Mesenchymal stem cell (in vitro differentiated cells and primary cell): ENCODE data around the gene ASIC4.

ENCODE experiments used
- DNase-seq: peaks from one replicate; pipeline ENCODE4 v3.0.0-alpha.2; 2013
- H2AFZ ChIP-seq: one replicate; pipeline ENCODE4 v1.6.1; 2013; ENCODE audit warnings: low read depth, mild to moderate bottlenecking, control low read depth, inconsistent platforms, low read length, moderate library complexity
- H2AK5ac ChIP-seq: 2 replicates; pipeline ENCODE4 v1.6.1; 2013; ENCODE audit warnings: low read length, moderate library complexity, mild to moderate bottlenecking, inconsistent platforms; ENCODE audit not compliant: severe bottlenecking
- H2BK120ac ChIP-seq: one replicate; pipeline ENCODE4 v1.6.1; 2013; ENCODE audit warnings: low read depth, mild to moderate bottlenecking, inconsistent platforms, low read length, moderate library complexity
- H2BK12ac ChIP-seq, 2 experiments: one replicate each; pipeline ENCODE4 v1.6.1; 2013; ENCODE audit warnings: inconsistent platforms in 2 of 2, low read length in 2 of 2, mild to moderate bottlenecking in 2 of 2, moderate library complexity in 2 of 2, control low read depth in 1 of 2
- H2BK15ac ChIP-seq: one replicate; pipeline ENCODE4 v1.6.1; 2013; ENCODE audit warnings: mild to moderate bottlenecking, low read depth, inconsistent platforms; ENCODE audit not compliant: poor library complexity, severe bottlenecking
- H2BK5ac ChIP-seq: 2 replicates; pipeline ENCODE4 v1.6.1; 2013; ENCODE audit warnings: low read depth, mild to moderate bottlenecking, low read length, control low read depth, inconsistent platforms; ENCODE audit not compliant: poor library complexity, severe bottlenecking
- H3K14ac ChIP-seq, 2 experiments: one replicate each; pipeline ENCODE4 v1.6.1; 2013; ENCODE audit warnings: inconsistent platforms in 2 of 2, low read length in 2 of 2, control low read depth in 1 of 2, mild to moderate bottlenecking in 1 of 2, moderate library complexity in 1 of 2
- H3K18ac ChIP-seq, 2 experiments: one replicate each; pipeline ENCODE4 v1.6.1; 2013; ENCODE audit warnings: inconsistent platforms in 2 of 2, low read length in 2 of 2, control low read depth in 1 of 2, low read depth in 1 of 2, mild to moderate bottlenecking in 1 of 2
- H3K23ac ChIP-seq, 2 experiments: one replicate each; pipeline ENCODE4 v1.6.1; 2013; ENCODE audit warnings: inconsistent platforms in 2 of 2, low read length in 2 of 2, mild to moderate bottlenecking in 2 of 2, moderate library complexity in 2 of 2, control low read depth in 1 of 2
- H3K27ac ChIP-seq: 2 replicates; pipeline ENCODE4 v1.5.1; 2013; ENCODE audit warnings: mild to moderate bottlenecking, moderate library complexity, low read length, control low read depth, inconsistent platforms; ENCODE audit not compliant: poor library complexity, severe bottlenecking
- H3K27me3 ChIP-seq, 2 experiments: 2 replicates each; pipeline versions ENCODE4 v1.6.1 to v1.7.0; 2013; ENCODE audit warnings: low read length in 2 of 2, mild to moderate bottlenecking in 2 of 2, moderate library complexity in 2 of 2, control low read depth in 1 of 2, inconsistent platforms in 1 of 2; ENCODE audit not compliant: control insufficient read depth in 1 of 2, insufficient read depth in 1 of 2
- H3K36me3 ChIP-seq, 2 experiments: 2 replicates each; pipeline versions ENCODE4 v1.6.1 to v1.7.0; 2013; ENCODE audit warnings: low read length in 2 of 2, control low read depth in 1 of 2, inconsistent platforms in 1 of 2, low read depth in 1 of 2, mild to moderate bottlenecking in 1 of 2; ENCODE audit not compliant: insufficient read depth in 2 of 2, control insufficient read depth in 1 of 2
- H3K4ac ChIP-seq, 2 experiments: one replicate each; pipeline ENCODE4 v1.6.1; 2013; ENCODE audit warnings: inconsistent platforms in 2 of 2, low read length in 2 of 2, mild to moderate bottlenecking in 2 of 2, moderate library complexity in 2 of 2, control low read depth in 1 of 2, low read depth in 1 of 2
- H3K4me1 ChIP-seq: 2 replicates; pipeline ENCODE4 v1.6.1; 2013; ENCODE audit warnings: low read depth, low read length, control low read depth; ENCODE audit not compliant: control insufficient read depth, insufficient read depth
- H3K4me2 ChIP-seq: 2 replicates; pipeline ENCODE4 v1.6.1; 2013; ENCODE audit warnings: low read length, mild to moderate bottlenecking, inconsistent platforms; ENCODE audit not compliant: poor library complexity, severe bottlenecking
- H3K4me3 ChIP-seq, 2 experiments: 2 replicates each; pipeline versions ENCODE4 v1.5.1 to v1.7.0; 2013; ENCODE audit warnings: low read length in 2 of 2, mild to moderate bottlenecking in 2 of 2, control low read depth in 1 of 2, low read depth in 1 of 2; ENCODE audit not compliant: insufficient read depth in 1 of 2
- H3K79me1 ChIP-seq: replicated peaks from 2 replicates; pipeline ENCODE4 v1.6.1; 2013; ENCODE audit warnings: mild to moderate bottlenecking, control low read depth, low read length, inconsistent platforms; ENCODE audit not compliant: poor library complexity, severe bottlenecking
- H3K9ac ChIP-seq: 2 replicates; pipeline ENCODE4 v1.7.0; 2013; ENCODE audit warnings: mild to moderate bottlenecking, low read length, moderate library complexity
- H3K9me3 ChIP-seq: 2 replicates; pipeline ENCODE4 v1.7.0; 2013; ENCODE audit warnings: mild to moderate bottlenecking, low read length; ENCODE audit not compliant: control insufficient read depth
- H4K8ac ChIP-seq: one replicate; pipeline ENCODE4 v1.6.1; 2013; ENCODE audit warnings: inconsistent platforms, mild to moderate bottlenecking, low read length, moderate library complexity
- H4K91ac ChIP-seq: one replicate; pipeline ENCODE4 v1.6.1; 2013; ENCODE audit warnings: mild to moderate bottlenecking, low read length, inconsistent platforms
- WGBS: methylation state at CpG from one replicate; pipeline ENCODE4 v1.1.7; 2013; ENCODE audit warnings: mixed read lengths; 5-methylcytosine and 5-hydroxymethylcytosine counted together

ASIC4 gene

DNA sequence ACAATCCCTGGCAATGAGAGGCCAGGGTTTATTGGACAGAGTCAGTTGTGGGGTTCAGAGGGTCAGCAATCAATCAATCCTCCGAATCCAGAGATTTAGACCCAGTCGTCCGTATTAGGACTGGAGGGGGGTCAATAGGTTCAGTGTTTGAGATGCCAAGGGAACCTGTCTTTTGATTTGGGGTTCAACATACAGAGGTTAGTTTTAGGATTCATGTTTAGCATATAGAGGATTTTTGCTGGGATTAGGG, 15.3 kb upstream of the ASIC4 start:
- peak overlapping the region; percentile 36 for H3K27ac ChIP-seq
- no peak overlapping the region for H2BK15ac ChIP-seq
- no peak overlapping the region for H2BK5ac ChIP-seq

DNA sequence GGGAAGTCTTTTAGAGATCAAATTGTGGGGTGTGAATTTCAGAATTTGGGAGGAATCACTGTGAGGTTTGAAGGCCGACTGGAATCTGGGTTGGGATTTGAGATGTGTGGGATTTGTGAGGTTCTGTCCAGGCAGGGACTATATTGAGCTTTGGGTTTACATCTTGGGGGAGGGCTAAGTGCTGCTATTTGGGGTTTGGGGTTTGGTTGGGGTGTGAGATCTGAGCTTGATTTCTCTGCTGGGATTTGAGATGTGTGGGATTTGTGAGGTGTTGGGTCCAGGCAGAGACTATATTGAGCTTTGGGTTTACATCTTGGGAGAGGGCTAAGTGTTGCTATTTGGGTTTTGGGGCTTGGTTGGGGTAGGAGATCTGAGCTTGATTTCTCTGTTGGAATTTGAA, 14.7 kb upstream of the ASIC4 start:
- Histone ChIP-seq H3K27me3 (peaks cover 0 to 31% of the 10 kb centered on the region in 2 experiments), H2BK5ac (no peak overlapping the region), H3K79me1 (peaks cover 25% of the 10 kb centered on the region), H2BK12ac (peak overlapping the region in 1 of 2 experiments; percentile 58), H3K23ac (no peak overlapping the region), H3K18ac (peak overlapping the region in 1 of 2 experiments; percentile 34), H3K4ac (no peak overlapping the region), H2BK120ac (peak overlapping the region; percentile 23), H3K9me3 (no peaks in the 10 kb centered on the region), H4K8ac (no peak overlapping the region), H2AK5ac (peak overlapping the region; percentile 50), H3K27ac (no peak overlapping the region), H4K91ac (no peak overlapping the region), H3K4me1 (peaks cover 32% of the 10 kb centered on the region), H2BK15ac (no peak overlapping the region), H2AFZ (no peak overlapping the region), H3K36me3 (peaks cover 29 to 30% of the 10 kb centered on the region in 2 experiments), H3K14ac (peak overlapping the region in 1 of 2 experiments; percentile 49), H3K9ac (peak overlapping the region; percentile 96), H3K4me2 (peak overlapping the region; percentile 69), H3K4me3 (peak overlapping the region in 1 of 2 experiments; percentile 91)
- 70% methylated on average over 1 of the region's 1 CpG for WGBS
- no peak for DNase-seq

More for the DNA sequence above, 15.3 kb upstream of the ASIC4 start:
- peak overlapping the region in 1 of 2 experiments; percentile 89 for H3K18ac ChIP-seq
- no peaks in the 10 kb centered on the region for H3K9me3 ChIP-seq
- no peak overlapping the region for H2AFZ ChIP-seq
- H3K36me3 ChIP-seq: peaks cover 24% of the 10 kb centered on the region in 2 experiments
- H3K4me2 ChIP-seq: peak overlapping the region; percentile 69
- no peak overlapping the region for H2BK120ac ChIP-seq
- H3K9ac ChIP-seq: peak overlapping the region; percentile 96
- peak overlapping the region; percentile 75 to 91 for H3K4me3 ChIP-seq
- H4K91ac ChIP-seq: peak overlapping the region; percentile 93
- no peak for DNase-seq
- peak overlapping the region in 1 of 2 experiments; percentile 56 for H3K4ac ChIP-seq
- peak overlapping the region in 1 of 2 experiments; percentile 19 for H3K14ac ChIP-seq
- peak overlapping the region; percentile 91 for H4K8ac ChIP-seq
- peaks cover 25% of the 10 kb centered on the region for H3K79me1 ChIP-seq
- H3K27me3 ChIP-seq: peaks cover 0 to 36% of the 10 kb centered on the region in 2 experiments
- no peak overlapping the region for H2BK12ac ChIP-seq
- H3K23ac ChIP-seq: no peak overlapping the region
- peaks cover 32% of the 10 kb centered on the region for H3K4me1 ChIP-seq
- under 1% methylated on average over 3 of the region's 3 CpGs for WGBS
- H2AK5ac ChIP-seq: no peak overlapping the region

DNA sequence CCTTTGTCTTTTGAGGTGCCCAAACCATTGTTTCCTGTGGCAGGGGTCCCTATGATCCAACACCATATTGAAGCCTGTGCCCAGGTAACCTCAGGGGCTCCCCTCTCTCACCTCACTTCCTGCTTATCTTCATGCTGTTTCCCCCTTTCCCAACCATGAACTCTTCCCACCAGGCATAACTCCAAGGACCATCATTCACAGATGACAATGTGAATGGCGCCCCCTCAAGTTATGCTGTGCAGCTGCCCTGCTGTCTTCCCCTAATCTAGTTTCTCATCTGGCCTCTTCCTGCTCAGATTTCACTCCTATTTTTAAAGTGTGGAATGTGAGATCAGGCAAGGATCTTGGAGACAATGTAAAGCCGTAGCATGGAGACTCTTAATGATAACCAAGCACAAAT, 14.1 kb upstream of the ASIC4 start:
- H4K91ac ChIP-seq: no peak overlapping the region
- peak overlapping the region in 1 of 2 experiments; percentile 34 for H3K18ac ChIP-seq
- no peak overlapping the region for H2AFZ ChIP-seq
- H3K27ac ChIP-seq: no peak overlapping the region
- no peak overlapping the region for H2BK12ac ChIP-seq
- H2AK5ac ChIP-seq: no peak overlapping the region
- 90% methylated on average over 2 of the region's 2 CpGs for WGBS
- DNase-seq: peak; percentile 30
- no peak overlapping the region for H3K23ac ChIP-seq
- H3K36me3 ChIP-seq: peaks cover 35 to 36% of the 10 kb centered on the region in 2 experiments
- H2BK15ac ChIP-seq: peak overlapping the region; percentile 70
- H3K14ac ChIP-seq: no peak overlapping the region
- H3K79me1 ChIP-seq: peaks cover 26% of the 10 kb centered on the region
- H2BK120ac ChIP-seq: no peak overlapping the region
- H3K4me2 ChIP-seq: no peak overlapping the region
- H3K9ac ChIP-seq: peak overlapping the region; percentile 96
- H3K4me1 ChIP-seq: peaks cover 32% of the 10 kb centered on the region
- H3K9me3 ChIP-seq: no peaks in the 10 kb centered on the region
- no peak overlapping the region for H3K4ac ChIP-seq
- no peak overlapping the region for H2BK5ac ChIP-seq
- H3K27me3 ChIP-seq: peaks cover 0 to 25% of the 10 kb centered on the region in 2 experiments
- no peak overlapping the region for H4K8ac ChIP-seq
- H3K4me3 ChIP-seq: peak overlapping the region in 1 of 2 experiments; percentile 91

DNA sequence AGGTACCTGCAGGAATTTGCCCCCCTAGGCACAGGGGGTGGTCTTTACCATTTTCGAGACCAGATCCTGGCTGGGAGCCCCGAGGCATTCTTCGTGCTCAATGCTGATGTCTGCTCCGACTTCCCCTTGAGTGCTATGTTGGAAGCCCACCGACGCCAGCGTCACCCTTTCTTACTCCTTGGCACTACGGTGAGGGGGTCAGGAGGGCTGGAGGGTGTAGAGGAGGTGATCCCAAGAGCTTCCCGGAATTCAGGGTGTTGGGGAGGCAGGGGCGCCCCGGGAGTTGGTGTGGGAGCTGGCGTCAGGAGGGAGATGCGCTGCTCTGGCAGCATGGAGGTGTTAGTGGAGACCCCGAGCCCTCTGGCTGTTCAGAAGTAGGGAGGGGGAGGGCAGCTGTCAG, 12.4 kb upstream of the ASIC4 start:
- H3K9me3 ChIP-seq: no peaks in the 10 kb centered on the region
- H3K27me3 ChIP-seq: peaks cover 0 to 8% of the 10 kb centered on the region in 2 experiments
- H3K79me1 ChIP-seq: peaks cover 26% of the 10 kb centered on the region
- no peak overlapping the region for H2BK120ac ChIP-seq
- peaks cover 50 to 51% of the 10 kb centered on the region in 2 experiments for H3K36me3 ChIP-seq
- H2BK12ac ChIP-seq: no peak overlapping the region
- H2BK15ac ChIP-seq: no peak overlapping the region
- DNase-seq: no peak
- H3K18ac ChIP-seq: no peak overlapping the region
- 97% methylated on average over 14 of the region's 14 CpGs for WGBS
- H3K4me1 ChIP-seq: peaks cover 31% of the 10 kb centered on the region
- no peak overlapping the region for H3K4ac ChIP-seq
- H3K27ac ChIP-seq: no peak overlapping the region
- H3K4me3 ChIP-seq: no peak overlapping the region
- no peak overlapping the region for H2AFZ ChIP-seq
- no peak overlapping the region for H4K8ac ChIP-seq
- H3K9ac ChIP-seq: no peak overlapping the region
- no peak overlapping the region for H3K4me2 ChIP-seq
- no peak overlapping the region for H2AK5ac ChIP-seq
- no peak overlapping the region for H3K23ac ChIP-seq
- H3K14ac ChIP-seq: no peak overlapping the region
- no peak overlapping the region for H4K91ac ChIP-seq
- H2BK5ac ChIP-seq: no peak overlapping the region
